NCI-H526 treated with DMSO at 0.1 percent for 48 hours (cell line): ENCODE measurements around the gene SCEL.

Experiments used
- DNase-seq: peaks from one replicate; lab custom pipeline; 2025; lab: John Stamatoyannopoulos, UW

The SCEL gene

DNA sequence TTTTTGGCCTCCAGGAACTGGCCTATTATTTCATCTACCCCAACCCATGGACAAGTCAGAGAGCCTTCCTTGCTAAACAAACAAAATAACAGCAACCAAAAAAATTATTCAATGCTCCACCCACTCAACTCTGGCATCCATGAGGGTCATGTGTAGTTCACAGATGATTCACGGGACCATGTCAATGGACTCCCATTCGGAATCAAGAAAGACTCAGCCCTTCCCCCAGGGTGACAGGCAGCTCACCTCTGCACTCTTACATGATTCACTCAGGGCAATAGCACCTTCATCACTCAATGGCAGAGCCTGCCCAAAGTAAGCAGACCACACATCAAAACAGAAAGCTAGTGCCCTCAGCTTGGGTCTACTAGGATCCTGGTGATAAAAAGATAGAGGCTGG lies 14.3 kb upstream of the SCEL start:
- DNase-seq = no peak

DNA sequence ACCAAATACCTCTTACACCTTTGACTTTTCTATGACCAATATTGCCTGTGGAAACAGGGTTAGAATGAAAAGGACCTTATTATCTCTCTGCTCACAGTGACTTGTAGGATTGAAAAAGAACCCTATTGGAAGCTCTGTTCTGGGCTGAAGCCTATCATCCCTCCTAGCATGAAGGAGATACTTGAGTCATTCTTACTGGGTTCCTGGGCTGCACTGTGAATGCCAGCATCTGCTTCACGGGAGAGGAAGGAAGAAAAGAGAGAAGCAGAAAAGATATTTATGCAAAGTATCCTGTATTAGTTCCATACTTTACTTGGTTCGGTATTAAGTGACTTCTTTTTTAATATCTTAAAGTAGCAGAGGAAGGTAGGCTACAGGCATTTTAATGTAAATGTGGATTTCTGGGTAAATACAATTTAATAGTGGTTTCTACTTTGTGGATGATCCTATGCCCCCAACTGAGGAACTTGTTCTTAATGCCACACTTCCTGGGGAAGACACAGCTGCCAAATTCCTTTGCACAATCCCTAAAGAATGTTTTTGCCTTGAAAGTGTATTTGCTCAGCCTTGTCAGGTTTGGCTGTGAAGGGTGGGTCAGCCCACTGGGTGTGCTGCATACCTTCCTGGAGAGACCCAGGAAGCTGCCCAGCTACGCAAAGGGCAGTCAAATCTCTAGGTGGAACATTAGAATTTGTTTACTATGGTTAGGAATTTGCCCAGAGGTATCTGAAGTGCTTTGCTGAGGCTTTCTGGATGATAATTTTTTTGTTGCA lies 13.7 kb upstream of the SCEL start:
- no peak for DNase-seq

DNA sequence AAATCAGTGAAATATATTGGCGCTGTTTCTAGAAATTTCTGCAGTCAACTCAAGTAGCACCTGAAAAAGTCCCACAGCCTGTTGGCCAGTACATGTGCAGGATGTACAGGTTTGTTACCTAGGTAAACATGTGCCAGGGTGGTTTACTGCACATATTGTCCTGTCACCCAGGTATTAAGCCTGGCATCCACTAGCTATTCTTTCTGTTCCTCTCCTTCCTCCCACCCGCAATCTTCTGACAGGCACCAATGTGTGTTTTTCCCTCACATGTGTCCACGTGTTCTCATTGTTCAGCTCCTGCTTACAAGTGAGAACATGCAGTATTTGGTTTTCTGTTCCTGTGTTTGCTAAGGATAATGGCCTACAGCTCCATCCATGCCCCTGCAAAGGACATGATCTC lies 13.1 kb upstream of the SCEL start:
- no peak for DNase-seq

DNA sequence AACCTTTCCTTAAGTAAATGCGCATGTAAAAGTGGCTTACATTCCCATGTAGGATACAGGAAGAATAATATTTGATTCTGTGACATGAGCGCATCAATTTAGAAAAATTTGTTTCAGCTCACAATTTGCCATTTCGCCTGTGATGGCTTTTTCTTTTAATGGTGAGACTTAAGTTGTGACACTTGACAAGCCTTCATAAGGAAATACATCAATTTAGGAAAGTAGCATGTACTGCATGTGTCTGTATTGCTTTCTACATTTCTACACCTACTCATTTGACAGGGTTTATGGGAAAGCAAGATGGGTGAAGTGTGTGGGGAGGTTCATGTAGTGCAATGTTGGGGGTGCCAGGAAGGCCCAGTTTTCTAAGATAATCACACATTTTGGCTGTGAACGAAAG lies 12.1 kb upstream of the SCEL start:
- no peak for DNase-seq

DNA sequence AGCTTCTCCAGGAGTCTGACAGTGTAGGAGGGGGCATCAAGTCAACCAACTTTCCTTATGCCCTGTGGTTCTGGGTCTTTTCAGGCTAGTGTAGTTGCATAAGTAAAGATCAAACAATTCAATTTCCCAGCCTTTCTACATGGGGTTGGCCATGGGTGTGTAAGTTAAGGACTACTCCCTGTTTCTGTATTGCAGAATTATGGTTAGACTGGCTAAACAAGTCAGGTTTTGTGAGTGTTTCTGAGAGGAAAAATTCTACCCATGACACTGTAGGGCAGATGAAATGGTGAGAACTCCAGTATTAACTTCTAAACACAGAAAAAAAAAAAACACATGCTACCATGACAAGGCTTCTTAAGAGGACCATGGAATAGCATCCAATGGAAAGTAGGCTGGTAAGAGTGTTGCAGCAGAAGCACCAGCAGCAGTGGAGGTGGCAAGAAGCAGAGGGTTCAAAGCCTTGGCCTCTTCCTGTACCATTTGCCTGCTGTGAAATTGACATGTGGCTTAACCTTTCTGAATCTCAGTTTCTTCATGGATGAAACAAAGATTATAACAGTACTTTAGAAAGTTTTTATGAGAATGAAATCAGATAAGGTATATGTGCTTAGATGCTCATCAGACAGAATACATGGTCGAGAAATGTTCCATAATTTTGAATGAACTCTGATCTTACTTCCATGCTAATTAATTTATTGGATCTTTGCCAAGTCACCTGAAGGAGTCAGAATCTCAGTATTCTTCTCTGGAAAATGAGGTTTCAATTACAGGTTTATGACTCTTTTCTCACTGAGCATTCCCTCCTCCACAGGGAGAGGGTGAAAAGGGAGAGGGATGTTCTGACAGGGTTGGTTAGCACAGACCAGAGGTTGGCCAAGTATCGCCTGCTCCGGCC lies 11.4 kb upstream of the SCEL start:
- no peak for DNase-seq

DNA sequence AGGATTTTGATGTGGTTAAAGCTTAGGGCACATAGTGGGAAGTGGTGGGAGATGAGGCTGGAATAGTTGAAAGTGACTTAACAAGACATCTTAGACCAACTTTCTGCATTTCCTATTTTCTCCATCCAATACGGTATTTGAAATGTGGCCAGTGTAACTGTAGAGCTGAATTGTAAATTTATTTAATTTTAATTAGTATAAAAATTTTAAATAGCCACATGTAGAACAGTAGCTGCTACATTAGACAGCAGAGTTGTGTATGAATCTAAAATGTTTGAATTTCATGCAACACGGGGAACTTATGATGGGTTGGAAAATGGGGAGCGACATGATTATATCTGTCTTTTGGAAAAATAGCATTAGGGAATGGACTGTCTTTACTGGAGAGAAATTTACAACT lies 7.1 kb upstream of the SCEL start:
- no peak for DNase-seq

DNA sequence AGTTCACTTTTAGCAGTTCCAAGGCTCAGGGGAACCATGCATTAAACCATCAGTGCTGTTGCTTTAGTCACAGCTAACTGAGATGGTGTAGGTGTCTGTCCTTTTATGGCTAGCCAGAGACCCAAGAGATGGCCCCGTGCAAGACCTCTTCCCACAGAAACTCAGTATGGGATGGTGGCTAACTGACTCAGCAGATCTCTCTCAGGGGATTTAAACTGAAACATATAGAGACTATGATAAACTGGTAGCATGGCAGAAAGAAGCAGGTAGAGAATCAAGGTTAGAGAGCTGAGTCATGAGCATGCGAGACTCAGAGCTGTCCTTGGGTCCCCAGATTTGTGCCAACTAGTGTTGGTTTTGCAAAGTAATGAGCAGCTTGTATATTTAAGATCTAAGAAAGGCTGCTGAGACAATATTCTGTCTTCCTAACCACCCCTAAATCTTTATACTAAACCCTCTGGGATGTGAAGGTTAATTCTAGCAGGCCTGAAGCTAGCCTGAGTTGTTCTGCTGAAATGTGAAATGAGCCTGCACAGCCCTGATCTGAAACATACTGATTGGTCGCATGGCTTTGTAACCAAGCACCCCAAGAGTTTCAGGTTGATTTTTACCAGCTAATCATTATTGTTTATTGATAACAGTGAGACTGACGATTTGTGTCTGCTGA lies 6.5 kb upstream of the SCEL start:
- DNase-seq = no peak

DNA sequence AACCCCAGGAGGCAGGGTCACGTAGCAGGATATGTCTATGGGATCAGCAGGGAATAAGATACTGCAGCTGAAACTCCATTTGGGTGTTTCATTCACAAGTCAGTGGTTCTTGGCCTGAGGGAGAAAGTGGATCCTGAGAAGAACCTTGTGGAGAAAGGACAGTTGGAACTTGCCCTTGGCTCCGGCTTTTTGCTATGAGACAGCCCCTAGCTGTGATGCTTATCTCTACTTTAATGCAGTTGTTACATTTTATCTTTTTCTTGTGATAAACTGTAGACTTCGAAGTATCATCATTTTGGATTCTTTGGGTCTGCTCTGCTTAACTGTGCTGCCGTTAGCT lies 6.0 kb upstream of the SCEL start:
- DNase-seq = no peak

DNA sequence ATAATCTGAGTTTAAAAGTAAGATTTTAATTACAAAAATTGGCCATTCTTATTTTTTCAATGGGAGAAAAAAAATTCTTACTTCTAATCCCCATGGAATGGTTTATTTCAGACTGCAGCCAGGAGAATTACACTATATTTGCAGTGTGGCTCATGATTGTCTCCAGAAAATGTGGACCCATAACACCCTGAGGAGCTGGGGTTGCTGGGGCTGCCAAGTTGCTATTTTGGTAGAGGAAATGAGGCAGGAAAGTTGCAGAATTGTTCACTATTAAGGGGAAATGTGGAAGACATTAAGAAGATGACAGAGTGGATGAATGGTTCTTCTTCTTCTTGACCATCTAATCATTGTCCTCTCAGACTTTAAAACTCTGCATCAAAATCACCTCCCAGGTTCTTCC lies 4.6 kb upstream of the SCEL start:
- no peak for DNase-seq

DNA sequence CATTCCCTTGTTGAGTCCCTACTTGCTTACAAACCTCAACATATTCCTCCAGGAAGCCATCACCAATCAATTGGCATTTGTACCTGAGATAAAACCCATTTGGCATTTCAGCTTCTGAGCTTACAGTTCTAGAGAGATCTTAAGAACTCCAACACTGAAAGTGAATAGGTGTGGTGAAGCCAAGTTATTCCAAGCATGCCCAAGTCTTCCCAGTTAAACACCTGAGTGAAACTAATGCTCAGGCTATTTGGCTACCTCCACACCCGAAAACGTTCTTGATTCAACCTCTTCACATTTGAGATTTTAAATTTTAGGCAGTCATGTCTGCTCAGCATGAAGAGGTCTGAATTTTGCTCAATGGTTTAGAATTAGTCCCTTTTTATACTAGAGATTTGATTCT lies 2.5 kb upstream of the SCEL start:
- DNase-seq = no peak

DNA sequence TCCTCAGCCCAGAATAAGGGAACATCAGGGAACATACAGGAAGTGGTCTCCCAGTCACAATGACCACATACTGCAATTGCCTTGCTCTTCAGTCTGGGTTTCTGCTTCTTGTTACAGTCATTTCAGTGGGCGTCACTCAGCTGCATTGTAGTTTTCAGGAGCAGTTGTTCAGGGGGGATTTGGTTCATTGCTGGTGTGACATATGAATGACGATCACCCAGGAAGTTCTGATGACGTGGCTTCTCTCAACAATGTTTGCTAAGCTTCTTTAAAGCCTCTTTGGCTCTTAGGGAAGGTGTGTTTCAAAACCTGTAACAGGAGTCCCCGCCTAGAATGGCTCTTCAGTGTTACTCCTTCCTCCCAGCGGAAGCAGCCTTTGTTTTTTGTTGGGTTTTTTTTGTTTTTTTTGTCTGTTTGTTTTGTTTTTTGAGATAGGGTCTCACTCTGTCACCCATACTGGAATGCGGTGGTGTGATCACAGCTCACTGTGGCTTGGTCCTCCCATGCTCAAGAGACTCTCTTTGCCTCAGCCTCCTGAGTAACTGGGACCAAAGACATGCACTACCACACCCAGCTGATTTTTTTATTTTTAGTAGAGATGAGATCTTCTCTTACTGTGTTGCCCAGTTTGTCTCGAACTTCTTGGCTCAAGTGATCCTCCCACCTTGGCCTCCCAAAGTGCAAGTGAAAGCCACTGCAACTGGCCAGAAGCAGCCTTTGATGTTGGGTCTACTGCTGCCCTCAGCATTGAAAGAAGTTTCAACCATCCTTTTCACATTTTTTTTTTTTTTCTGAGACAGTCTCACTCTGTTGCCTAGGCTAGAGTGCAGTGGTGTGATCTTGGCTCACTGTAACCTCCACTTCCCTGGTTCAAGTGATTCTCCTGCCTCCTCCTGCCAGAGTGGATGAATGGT lies 1.4 kb upstream of the SCEL start:
- DNase-seq = no peak

DNA sequence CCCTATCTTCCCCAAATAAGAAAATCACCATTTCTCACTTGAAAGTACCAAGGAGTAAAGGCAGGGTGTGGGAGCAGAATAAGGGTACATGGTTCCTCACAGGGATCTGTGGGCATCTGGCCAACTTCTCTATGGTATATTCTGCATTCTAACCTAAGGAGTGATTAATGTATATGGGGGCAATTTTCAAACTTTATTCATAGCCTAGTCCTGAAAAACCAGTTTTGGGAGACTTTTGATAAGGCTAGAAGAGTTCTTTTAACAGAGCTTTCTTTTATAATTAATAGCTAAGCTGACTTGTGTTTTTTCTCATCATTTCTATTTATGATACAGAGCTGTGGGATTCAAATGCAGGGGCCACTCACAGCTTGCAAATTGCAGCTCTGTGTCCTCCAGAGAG lies 852 bp downstream of the SCEL start:
- DNase-seq = no peak

DNA sequence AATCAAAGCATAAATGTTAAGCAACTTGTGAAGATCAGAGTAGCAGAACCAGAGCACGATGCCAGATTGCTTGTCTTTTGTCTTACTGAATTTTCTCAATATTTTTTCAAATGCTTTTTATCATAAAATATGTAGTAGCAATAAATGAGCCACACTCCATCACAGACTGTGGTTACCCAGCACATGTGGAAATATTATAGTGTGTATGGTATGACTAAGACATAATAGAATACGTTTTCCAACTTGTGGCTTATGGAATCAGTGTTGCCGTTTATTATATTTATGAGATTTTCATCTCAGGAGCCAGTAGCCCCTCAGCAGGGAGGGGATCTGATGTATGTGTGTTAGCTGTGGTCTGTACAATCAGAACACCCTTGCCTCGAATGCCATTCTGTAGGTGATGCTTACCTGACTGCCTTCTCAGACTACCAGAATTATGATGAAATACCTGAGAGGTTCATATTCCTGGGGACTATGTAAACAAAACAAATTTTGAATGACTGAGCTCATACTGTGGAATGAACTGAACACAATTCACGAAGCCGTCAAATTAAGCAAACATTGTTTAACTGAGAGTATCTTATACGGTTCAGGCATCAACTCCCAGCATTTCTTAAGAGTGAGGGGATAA lies 1.9 kb downstream of the SCEL start:
- no peak for DNase-seq

DNA sequence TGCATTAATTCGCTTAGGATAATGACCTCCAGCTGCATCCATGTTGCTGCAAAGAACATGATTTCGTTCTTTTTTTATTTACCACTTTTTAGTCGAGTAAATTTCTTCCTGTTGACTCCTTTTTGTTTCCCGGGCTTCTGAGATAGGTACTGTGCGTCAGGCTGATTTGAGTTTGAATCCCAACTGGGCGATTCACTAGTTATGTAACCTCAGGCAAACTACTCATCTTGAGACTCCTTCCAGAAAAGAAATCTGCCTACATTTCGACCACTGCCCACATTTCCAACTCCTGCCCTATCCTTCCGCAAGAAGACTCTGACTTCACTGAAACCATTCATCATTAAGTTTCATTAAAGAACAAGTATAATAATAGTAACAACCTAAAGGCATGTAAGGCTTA lies 8.2 kb downstream of the SCEL start:
- no peak for DNase-seq

DNA sequence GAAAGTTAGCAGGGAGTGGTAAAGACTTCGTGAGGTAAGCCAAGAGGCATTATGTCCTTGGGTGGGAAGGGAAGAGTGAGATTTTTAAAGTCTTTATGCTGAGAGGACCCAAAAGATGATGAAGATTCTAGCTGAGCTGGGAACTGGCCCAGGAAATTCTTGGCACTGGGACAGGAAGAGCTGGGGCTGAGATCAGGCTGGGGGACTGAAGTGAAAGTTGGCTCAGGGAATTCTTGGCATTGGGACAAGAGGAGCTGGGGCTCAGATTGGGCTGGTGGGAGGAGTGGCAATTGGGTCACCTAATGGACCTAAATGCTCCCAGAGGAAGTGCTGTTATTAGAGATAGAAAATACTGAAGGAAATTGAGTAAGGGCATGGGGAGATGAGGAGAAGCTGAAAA lies 8.8 kb downstream of the SCEL start:
- DNase-seq = no peak

DNA sequence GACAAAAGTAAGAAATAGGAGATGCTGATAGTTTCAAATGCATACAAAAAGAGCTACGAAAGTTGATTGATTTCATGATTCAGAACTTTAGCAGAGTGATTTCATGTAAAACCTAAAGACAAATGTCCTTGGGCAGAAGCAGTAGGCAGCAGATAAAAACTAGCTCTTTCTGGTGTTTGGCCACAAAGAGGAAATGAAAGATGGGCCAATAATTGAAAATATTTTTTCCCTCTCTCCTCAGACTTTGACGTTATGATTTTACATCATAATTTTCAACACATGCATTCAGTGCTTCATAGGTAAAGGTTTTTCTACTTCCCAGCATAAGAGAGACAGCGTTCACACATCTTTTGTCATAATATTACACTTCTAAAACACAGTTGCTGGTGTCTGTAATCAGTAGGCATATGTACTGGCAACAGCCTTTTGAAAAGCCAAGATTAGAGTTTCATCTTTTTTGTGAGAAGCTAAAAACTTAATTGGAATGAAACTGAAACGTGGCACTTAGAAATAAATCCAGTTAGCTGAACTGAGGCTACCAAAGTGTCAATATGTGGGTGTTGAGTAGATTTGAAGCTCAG lies 9.3 kb downstream of the SCEL start:
- no peak for DNase-seq

DNA sequence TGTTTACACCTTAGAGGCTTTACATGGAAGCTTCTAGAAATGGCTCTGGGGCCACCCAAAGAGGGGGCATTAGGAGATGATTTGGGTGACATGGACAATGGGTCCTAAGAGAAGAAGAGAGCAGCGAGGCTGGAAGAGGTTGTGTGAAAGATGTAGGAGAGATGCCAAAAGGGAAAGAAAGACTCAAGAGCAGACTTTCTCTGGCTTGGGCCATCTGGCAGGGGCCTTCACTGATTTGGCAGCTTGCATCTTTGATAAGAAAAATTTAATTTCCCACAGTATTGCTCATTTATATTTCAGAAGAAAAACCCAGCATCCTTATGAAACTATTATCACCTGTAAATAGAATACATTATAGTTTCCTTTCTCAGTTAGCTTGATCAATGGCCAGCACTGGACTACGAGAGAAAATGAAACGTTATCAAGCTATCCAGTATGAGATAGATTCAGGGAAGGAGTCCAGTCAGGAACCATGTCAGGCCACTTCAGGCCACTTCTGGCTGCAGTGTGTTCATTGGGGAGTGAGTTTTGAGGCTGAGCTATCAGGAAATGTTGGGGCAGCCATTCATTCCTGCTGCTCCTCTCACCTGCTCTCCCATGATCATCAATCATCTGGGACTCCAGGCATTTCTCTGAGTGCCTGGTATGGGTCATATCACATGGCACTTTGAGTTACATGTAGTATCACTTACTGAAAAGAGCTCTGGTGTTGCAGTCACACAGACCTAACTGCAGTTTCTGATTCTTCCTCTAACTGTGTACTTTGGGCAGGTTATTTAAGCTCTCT lies 10.3 kb downstream of the SCEL start:
- no peak for DNase-seq

DNA sequence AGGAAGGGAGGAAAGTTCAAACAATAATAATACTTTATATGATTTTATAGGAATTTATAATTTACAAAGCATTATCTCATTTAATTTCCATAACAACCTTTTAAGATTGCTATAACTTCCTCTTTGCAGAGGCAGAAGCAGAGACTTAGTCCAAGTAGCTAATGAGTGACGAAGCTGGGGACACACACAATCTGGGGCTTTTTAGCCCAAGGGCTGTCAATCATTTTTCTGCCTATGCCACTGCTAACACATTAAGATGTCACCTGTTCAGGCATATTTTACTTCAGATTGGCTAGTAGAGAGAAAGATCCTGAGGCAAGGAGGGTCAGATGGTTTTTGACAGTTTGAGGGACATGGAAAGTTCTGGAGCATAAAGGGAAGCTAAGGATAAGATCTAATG lies 12.6 kb downstream of the SCEL start:
- no peak for DNase-seq

DNA sequence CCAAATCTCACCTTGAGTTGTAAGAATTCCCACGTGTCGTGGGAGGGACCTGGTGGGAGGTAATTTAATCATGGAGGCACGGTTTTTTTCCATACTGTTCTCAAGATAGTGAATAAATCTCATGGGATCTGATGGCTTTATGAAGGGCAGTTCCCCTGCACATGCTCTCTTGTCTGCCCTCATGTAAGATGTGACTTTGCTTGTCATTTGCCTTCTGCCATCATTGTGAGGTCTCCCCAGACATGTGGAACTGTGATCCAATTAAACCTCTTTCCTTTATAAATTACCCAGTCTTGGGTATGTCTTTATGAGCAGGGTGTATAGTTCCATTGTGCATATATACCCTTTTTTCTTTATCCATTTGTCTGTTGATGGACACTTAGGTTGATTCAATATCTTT lies 13.1 kb downstream of the SCEL start:
- DNase-seq = no peak

DNA sequence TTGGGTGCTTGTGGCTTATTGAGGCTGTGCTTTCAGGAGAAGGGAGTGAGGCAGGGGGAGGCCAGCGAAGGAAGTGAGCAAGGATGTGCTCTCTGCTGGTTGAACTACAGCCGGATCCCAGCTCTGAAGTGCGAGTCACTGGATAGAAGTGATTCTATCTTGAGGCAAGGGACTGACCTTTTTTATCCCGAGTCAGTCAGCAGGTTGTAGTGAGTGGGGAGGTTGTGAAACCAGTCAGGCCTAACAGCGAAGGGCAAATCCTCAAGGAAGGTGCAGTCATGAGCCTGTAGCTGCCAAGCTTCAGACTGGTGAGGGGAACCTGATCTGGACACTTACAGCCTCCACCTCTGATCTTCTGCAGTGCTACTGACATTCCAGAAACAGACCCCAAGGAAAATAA lies 18.6 kb downstream of the SCEL start:
- no peak for DNase-seq
